HCT116 (cell line): ENCODE results near the gene PLAGL2. TPM values are rescaled to one million over a fixed set of nuclear protein-coding genes. Genes with fewer than 3 reads are reported as not detected.

Experiments
- ATAC-seq: fragments of 200-7000 bp; cut with Tn5 transposase; 2 replicates; pipeline ENCODE4 v1.9.1; 2020; ENCODE audit warnings: mild to moderate bottlenecking, moderate library complexity
- BruUV-seq: library from RNA; stranded (reverse); fragments of 400-500 nt; replicated peaks from 2 replicates; lab custom pipeline; 2021; lab: Mats Ljungman, UMichigan
- CTCF ChIA-PET: fragments of 300-600 bp; sonication (Branson Sonifier 250); formaldehyde crosslinking; loops from one replicate; lab custom pipeline; 2021; ENCODE audit warnings: antibody characterized with exemption; lab: Charles Lee
- POLR2A ChIA-PET: fragments of 300-600, 350-600 bp; sonication (Branson Sonifier 250); formaldehyde crosslinking; loops from one replicate; lab custom pipeline; 2021; ENCODE audit warnings: antibody characterized with exemption; lab: Charles Lee
- RAD21 ChIA-PET, 2 experiments: fragments of 300-600 bp; sonication (Branson Sonifier 250); formaldehyde crosslinking; loops; one replicate each; lab custom pipeline; 2023; ENCODE audit warnings: low total read pairs in 2 of 2; ENCODE audit not compliant: uncharacterized antibody in 2 of 2, unreplicated experiment in 2 of 2, low non-redundant PET in 1 of 2; lab: Charles Lee
- DNase-seq: peaks from one replicate; pipeline ENCODE4 v3.0.0-alpha.2; 2010; ENCODE audit warnings: low read depth, low spot score
- H2AFZ ChIP-seq: fragments of 200-600 bp; shearing (Covaris generic), sonication (generic); 2 replicates; pipeline ENCODE4 v1.6.1; 2017; ENCODE audit warnings: low read depth, mixed run types, mixed read lengths, antibody characterized with exemption, low read length; ENCODE audit not compliant: poor library complexity, severe bottlenecking
- H3K27ac ChIP-seq: 2 replicates; pipeline ENCODE4 v1.5.1; 2012; ENCODE audit warnings: low read depth, low read length
- H3K27me3 ChIP-seq: fragments of 200-600 bp; sonication (generic); 2 replicates; pipeline ENCODE4 v1.6.1; 2016; ENCODE audit warnings: mixed run types, low read length, mixed read lengths; ENCODE audit not compliant: insufficient read depth
- H3K36me3 ChIP-seq, 2 experiments: fragments of 200-500 bp in 1 of 2; fragments of 200-600 bp in 1 of 2; sonication (Bioruptor generic) in 1 of 2; sonication (generic) in 1 of 2; 2 replicates each; pipeline versions ENCODE4 v1.5.1 to v1.6.1; 2014 to 2016; ENCODE audit warnings: low read length in 2 of 2, inconsistent platforms in 1 of 2, mixed read lengths in 1 of 2, mixed run types in 1 of 2; ENCODE audit not compliant: insufficient read depth in 2 of 2, control insufficient read depth in 1 of 2
- H3K4me1 ChIP-seq, 2 experiments: fragments of 200-600 bp in 1 of 2; sonication (generic) in 1 of 2; 2 replicates each; pipeline versions ENCODE4 v1.5.1 to v1.6.1; 2012 to 2017; ENCODE audit warnings: low read length in 2 of 2, inconsistent platforms in 1 of 2, mild to moderate bottlenecking in 1 of 2, mixed read lengths in 1 of 2, mixed run types in 1 of 2, moderate library complexity in 1 of 2; ENCODE audit not compliant: insufficient read depth in 2 of 2, control insufficient read depth in 1 of 2
- H3K4me2 ChIP-seq: fragments of 200-600 bp; sonication (generic); 2 replicates; pipeline ENCODE4 v1.6.1; 2017; ENCODE audit warnings: mixed run types, low read length, mixed read lengths
- H3K4me3 ChIP-seq, 2 experiments: fragments of 200-600 bp in 1 of 2; sonication (generic) in 1 of 2; replicated peaks in 1 of 2; 2 replicates each; pipeline ENCODE4 v1.5.1; 2011 to 2016; ENCODE audit warnings: low read length in 2 of 2, control low read depth in 1 of 2, low read depth in 1 of 2, mild to moderate bottlenecking in 1 of 2, mixed read lengths in 1 of 2, mixed run types in 1 of 2
- H3K79me2 ChIP-seq: fragments of 200-600 bp; sonication (generic); 2 replicates; pipeline ENCODE4 v1.6.1; 2017; ENCODE audit warnings: mild to moderate bottlenecking, mixed run types, low read length, moderate library complexity, mixed read lengths; ENCODE audit not compliant: insufficient read depth
- H3K9ac ChIP-seq: fragments of 200-600 bp; sonication (generic); 2 replicates; pipeline ENCODE4 v1.6.1; 2016; ENCODE audit warnings: low read length, mixed read lengths
- H3K9me2 ChIP-seq: fragments of 200-600 bp; sonication (generic), shearing (Covaris generic); 2 replicates; pipeline ENCODE4 v1.6.1; 2017; ENCODE audit warnings: mixed run types, mild to moderate bottlenecking, moderate library complexity; ENCODE audit not compliant: insufficient read depth
- H3K9me3 ChIP-seq, 2 experiments: fragments of 200-500 bp in 1 of 2; fragments of 200-600 bp in 1 of 2; sonication (Bioruptor generic) in 1 of 2; sonication (generic) in 1 of 2; 2 replicates each; pipeline ENCODE4 v1.6.1; 2014 to 2017; ENCODE audit warnings: low read length in 2 of 2, mixed read lengths in 2 of 2, inconsistent platforms in 1 of 2, low read depth in 1 of 2, mild to moderate bottlenecking in 1 of 2, mixed run types in 1 of 2, moderate library complexity in 1 of 2; ENCODE audit not compliant: control insufficient read depth in 1 of 2, insufficient read depth in 1 of 2
- H4K20me1 ChIP-seq: fragments of 200-600 bp; sonication (generic), shearing (Covaris generic); 2 replicates; pipeline ENCODE4 v1.6.1; 2017; ENCODE audit warnings: mixed run types, mild to moderate bottlenecking, moderate library complexity; ENCODE audit not compliant: insufficient read depth
- CBX3 ChIP-seq: IDR thresholded peaks from 2 replicates; pipeline ENCODE4 v1.6.1; 2012; ENCODE audit warnings: low read depth
- CTCF ChIP-seq, 3 experiments: fragments of 200-600 bp in 1 of 3; sonication (generic) in 1 of 3; IDR thresholded peaks in 2 of 3; conservative IDR thresholded peaks in 1 of 3; 2 replicates each; pipeline ENCODE4 v1.5.1; 2012 to 2017; ENCODE audit warnings: low read depth in 2 of 3, low read length in 2 of 3, antibody characterized with exemption in 1 of 3, borderline replicate concordance in 1 of 3, control low read depth in 1 of 3, mild to moderate bottlenecking in 1 of 3, mixed read lengths in 1 of 3, mixed run types in 1 of 3, moderate library complexity in 1 of 3; ENCODE audit not compliant: insufficient read depth in 1 of 3
- EGR1 ChIP-seq: IDR thresholded peaks from 2 replicates; pipeline ENCODE4 v1.6.1; 2012; ENCODE audit warnings: low read depth
- POLR2A ChIP-seq: IDR thresholded peaks from 2 replicates; pipeline ENCODE4 v1.7.0; 2011; ENCODE audit warnings: borderline replicate concordance; ENCODE audit not compliant: insufficient read depth, insufficient read length; ENCODE audit errors: extremely low read depth
- ZBTB33 ChIP-seq: IDR thresholded peaks from 2 replicates; pipeline ENCODE4 v1.6.1; 2011; ENCODE audit warnings: mild to moderate bottlenecking, low read length, moderate library complexity; ENCODE audit not compliant: insufficient replicate concordance; ENCODE audit errors: extremely low read depth
- ZNF274 ChIP-seq: fragments of 200-500 bp; sonication (Bioruptor generic); IDR thresholded peaks from 2 replicates; pipeline ENCODE4 v1.6.1; 2014; ENCODE audit warnings: mild to moderate bottlenecking, low read depth, low read length, inconsistent platforms
- intact Hi-C: fragments of 100-400 bp; cut with micrococcal nuclease; formaldehyde crosslinking; loops from 2 replicates; pipeline ENCODE4 v1.10.0; 2022
- total RNA-seq: library from RNA; stranded (reverse); gene quantifications from one replicate; pipeline ENCODE4 v1.2.1, GENCODE V29; 2021; ENCODE audit not compliant: unreplicated experiment

The PLAGL2 gene
- total RNA-seq, 1 experiment from 2014 or later: 18.3 TPM

- Histone ChIP-seq H3K4me1 (peaks cover 6 to 15% of the 10 kb centered on the region in 2 experiments; a peak in 3 of 4 replicates), H3K27ac (no peak overlapping the region), H3K79me2 (no peaks in the 10 kb centered on the region), H3K36me3 (no peaks in the 10 kb centered on the region), H3K27me3 (no peaks in the 10 kb centered on the region), H3K4me2 (peak overlapping the region; percentile 41), H3K9ac (no peak overlapping the region), H3K9me2 (no peaks in the 10 kb centered on the region), H3K9me3 (no peaks in the 10 kb centered on the region), H4K20me1 (no peaks in the 10 kb centered on the region), H3K4me3 (no peak overlapping the region), H2AFZ (no peak overlapping the region)
- ChIA-PET RAD21 (no interaction called here), CTCF (no interaction called here), POLR2A (interaction anchor here (0.6 kb wide), 1 partner anchor 80 kb away, joined by 5 read pairs; no protein-coding TSS in a partner anchor)
- intact Hi-C loops: no loop called here
- no TSS peak for BruUV-seq
- no peak for TF ChIP-seq CBX3
- TF ChIP-seq CTCF (IDR thresholded peaks at IDR 0.05 in 2 of 3, conservative IDR thresholded peaks at IDR 0.05 in 1 of 3; ENCODE audit: borderline replicate concordance in 1 of 3, insufficient read depth in 1 of 3, low read depth in 2 of 3, low read length in 2 of 3): no peak
- TF ChIP-seq POLR2A: no peak
- TF ChIP-seq EGR1: no peak
- TF ChIP-seq ZNF274: no peak
- no peak for TF ChIP-seq ZBTB33
- ATAC-seq (no peak), DNase-seq (no peak)
Observed at GRCh38 chr20:32244959-32245358, 37.4 kb upstream of the PLAGL2 start.
